Tibial nerve (tissue), 3 donors: ENCODE data around the gene CYP19A1.

Experiments used
- CTCF ChIP-seq, 5 experiments: fragments of 200-600 bp in 3 of 5; fragments of 450-650 bp in 2 of 5; sonication (generic) in 3 of 5; IDR thresholded peaks; one replicate each; pipeline ENCODE4 v1.5.1; 2016 to 2019; ENCODE audit warnings: antibody characterized with exemption in 5 of 5, mild to moderate bottlenecking in 3 of 5, moderate library complexity in 2 of 5
- POLR2A ChIP-seq, 2 donors: fragments of 450-650 bp; IDR thresholded peaks; one replicate each; pipeline ENCODE4 v1.6.1; 2017; ENCODE audit warnings: antibody characterized with exemption in 2 of 2, mild to moderate bottlenecking in 2 of 2, moderate library complexity in 2 of 2

- TF ChIP-seq CTCF (IDR thresholded peaks at IDR 0.05) (no peak), POLR2A (IDR thresholded peaks at IDR 0.05) (no peak)
These were observed 4.4 kb downstream of the CYP19A1 start for GRCh38 chr15:51334011-51334451.
